Heart right ventricle (tissue), 16 donors: ENCODE measurements around the gene SMYD5. TPM values are rescaled to one million over a fixed set of nuclear protein-coding genes. Genes with fewer than 3 reads are reported as not detected.
A peak's percentile ranks its signal among the peaks of the same experiment; 100 is the strongest.

Experiments
- ATAC-seq, 8 donors: fragments of 200-7000 bp; cut with Tn5 transposase; one replicate each; pipeline ENCODE4 v1.9.1; 2020; ENCODE audit warnings: mild to moderate bottlenecking in 8 of 8, moderate library complexity in 8 of 8, moderate number of reproducible peaks in 1 of 8
- DNase-seq, 2 donors: peaks; one replicate each; pipeline ENCODE4 v3.0.0-alpha.2; 2020
- H3K27ac ChIP-seq, 10 donors: fragments of 200-600 bp; sonication (generic) in 2 of 10; one replicate each; pipeline versions ENCODE4 v1.5.0 to v1.8.0; 2020 to 2022; ENCODE audit warnings: mild to moderate bottlenecking in 3 of 10
- H3K27me3 ChIP-seq, 7 donors: fragments of 200-600 bp; one replicate each; pipeline ENCODE4 v1.8.0; 2021 to 2022; ENCODE audit warnings: mild to moderate bottlenecking in 2 of 7
- H3K36me3 ChIP-seq, 9 donors: fragments of 200-600 bp; sonication (generic) in 1 of 9; one replicate each; pipeline versions ENCODE4 v1.5.0 to v1.8.0; 2020 to 2022; ENCODE audit warnings: mild to moderate bottlenecking in 2 of 9
- H3K4me1 ChIP-seq, 9 donors: fragments of 200-600 bp; sonication (generic) in 1 of 9; one replicate each; pipeline versions ENCODE4 v1.5.0 to v1.8.0; 2020 to 2022; ENCODE audit warnings: mild to moderate bottlenecking in 4 of 9
- H3K4me3 ChIP-seq, 10 donors: fragments of 200-600 bp; sonication (generic) in 2 of 10; one replicate each; pipeline versions ENCODE4 v1.5.0 to v1.8.0; 2020 to 2022; ENCODE audit warnings: mild to moderate bottlenecking in 7 of 10, moderate library complexity in 2 of 10
- H3K9me3 ChIP-seq, 11 donors: fragments of 200-600 bp in 10 of 11; sonication (generic) in 2 of 11; one replicate each; pipeline versions ENCODE4 v1.5.0 to v1.8.0; 2013 to 2022; ENCODE audit warnings: mild to moderate bottlenecking in 2 of 11, control low read depth in 1 of 11, moderate library complexity in 1 of 11
- WGBS, 2 donors: extraction: QIAGEN DNeasy Blood & Tissue Kit; methylation state at CpG; one replicate each; pipeline ENCODE4 v1.1.7; 2013; ENCODE audit warnings: inconsistent platforms in 1 of 2; 5-methylcytosine and 5-hydroxymethylcytosine counted together
- intact Hi-C, 10 donors: fragments of 100-400 bp; cut with DNase I; formaldehyde crosslinking; loops; one replicate each; pipeline versions ENCODE4 v1.11.1 to v1.14.2; 2022
- polyA plus RNA-seq, 2 donors: library from polyadenylated mRNA; stranded (reverse); fragments of 200-250 nt; gene quantifications; one replicate each; pipeline ENCODE4 v1.2.3, GENCODE V29; 2013
- total RNA-seq, 10 donors: library from RNA; stranded (reverse); fragmentation: NEBNext Ultra II Directional in 3 of 10; extraction: Animal tissue kit (Norgen Biotek cat#: 25700) in 3 of 10; gene quantifications; one replicate each; pipeline versions ENCODE4 v1.2.1 to v1.2.4, GENCODE V29; 2021 to 2023
- TF ChIP-seq, protein P1 (sequence below), 9 donors: fragments of 200-600 bp; sonication (generic) in 2 of 9; IDR thresholded peaks; one replicate each; pipeline versions ENCODE4 v1.5.0 to v1.8.0; 2021 to 2022; ENCODE audit warnings: antibody characterized with exemption in 9 of 9, mild to moderate bottlenecking in 5 of 9, moderate library complexity in 1 of 9
- donor health status: Arrhythmogenic right ventricular cardiomyopathy.
- donor health status: ischemic (EF 13 %, LVEDD 7.1; RV severe dilation, severe dysfunction).
- donor health status: healthy with polysubstance abuse.
- donor health status: DM: no; HTN: yes; CAD: no.
- donor health status: DM: no; HTN: no; CAD: no.
- donor health status: ischemic (EF 25% LVEDD 6.9; RV normal size, moderate dysfunction).
- donor health status: ischemic (EF 25% LVEDD 5.7; RV mildly dilated, moderate dysfunction).
- donor health status: healthy.
- donor health status: DM: yes; HTN: yes; CAD: no.
- donor health status: Ischemic cardiomyopathy.
- donor health status: ischemic (EF 35%, LVEDD 5.7; RV mildly dilated, moderate dysfunction).
- donor health status: nonischemic (EF 11% LVEDD 7.7; RV severe dilation, severe dysfunction).
- donor health status: DM: yes; HTN: yes; CAD: no.
- donor health status: PGD.
- donor health status: ischemic (EF 29% LVEDD 5.4; RV normal size, mild dysfunction).
- donor health status: nonischemic (EF 23%, LVEDD 6.1; RV moderate dilation, normal function).

SMYD5 gene
- total and polyA plus RNA-seq, 12 donors = 13.3 to 22.7 (median 17.5) TPM

DNA sequence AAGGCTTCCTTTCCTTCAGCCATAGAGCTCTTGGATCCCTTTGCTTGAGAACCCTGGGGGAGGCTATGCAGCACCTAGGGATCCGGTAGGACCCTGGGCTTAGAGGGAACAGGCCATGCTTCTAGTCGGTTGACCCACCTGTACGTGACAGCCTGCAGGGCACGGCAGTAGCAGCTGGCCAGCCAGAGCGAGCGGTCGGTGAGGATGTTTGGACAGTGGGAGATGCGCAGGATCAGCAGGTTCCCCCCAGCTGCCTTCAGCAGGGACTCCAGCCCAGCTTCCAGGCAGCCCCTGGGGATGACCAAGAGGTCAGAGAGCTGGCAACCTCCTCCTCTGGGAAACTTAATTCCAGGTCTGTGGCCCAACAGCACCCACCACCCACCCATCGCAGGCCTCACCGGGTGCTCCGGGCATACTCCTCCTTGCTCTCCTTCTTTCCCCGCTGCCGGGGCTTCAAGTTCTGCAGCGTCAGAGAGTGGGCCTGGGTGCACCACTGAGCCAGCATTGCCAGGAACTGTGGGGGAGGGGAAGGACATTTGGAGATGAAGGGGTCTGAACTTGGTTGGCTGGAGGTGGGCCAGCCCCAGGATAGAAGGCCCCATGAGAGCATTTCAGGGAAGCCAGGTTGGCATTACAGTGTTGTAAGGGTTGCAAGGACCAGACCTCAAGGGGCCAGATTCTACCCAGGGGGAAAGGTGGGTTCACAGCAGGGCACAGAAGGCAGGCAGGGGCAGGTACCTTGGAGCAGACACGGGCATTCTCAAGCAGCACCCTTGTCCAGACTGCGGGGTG lies 49.7 kb downstream of the SMYD5 start:
- Histone ChIP-seq H3K4me1 (peaks cover 0 to 3% (median 2%) of the 10 kb centered on the region in 9 donors), H3K9me3 (no peaks in the 10 kb centered on the region), H3K36me3 (no peaks in the 10 kb centered on the region), H3K4me3 (no peak overlapping the region), H3K27ac (no peak overlapping the region), H3K27me3 (peaks cover 10 to 43% (median 37%) of the 10 kb centered on the region in 7 donors)
- TF ChIP-seq, protein P1, sequence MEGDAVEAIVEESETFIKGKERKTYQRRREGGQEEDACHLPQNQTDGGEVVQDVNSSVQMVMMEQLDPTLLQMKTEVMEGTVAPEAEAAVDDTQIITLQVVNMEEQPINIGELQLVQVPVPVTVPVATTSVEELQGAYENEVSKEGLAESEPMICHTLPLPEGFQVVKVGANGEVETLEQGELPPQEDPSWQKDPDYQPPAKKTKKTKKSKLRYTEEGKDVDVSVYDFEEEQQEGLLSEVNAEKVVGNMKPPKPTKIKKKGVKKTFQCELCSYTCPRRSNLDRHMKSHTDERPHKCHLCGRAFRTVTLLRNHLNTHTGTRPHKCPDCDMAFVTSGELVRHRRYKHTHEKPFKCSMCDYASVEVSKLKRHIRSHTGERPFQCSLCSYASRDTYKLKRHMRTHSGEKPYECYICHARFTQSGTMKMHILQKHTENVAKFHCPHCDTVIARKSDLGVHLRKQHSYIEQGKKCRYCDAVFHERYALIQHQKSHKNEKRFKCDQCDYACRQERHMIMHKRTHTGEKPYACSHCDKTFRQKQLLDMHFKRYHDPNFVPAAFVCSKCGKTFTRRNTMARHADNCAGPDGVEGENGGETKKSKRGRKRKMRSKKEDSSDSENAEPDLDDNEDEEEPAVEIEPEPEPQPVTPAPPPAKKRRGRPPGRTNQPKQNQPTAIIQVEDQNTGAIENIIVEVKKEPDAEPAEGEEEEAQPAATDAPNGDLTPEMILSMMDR (IDR thresholded peaks at IDR 0.05) = no peak
- intact Hi-C loops = no loop called here
- WGBS, 2 donors = 93 to 95% methylated on average over 16 of the region's 16 CpGs
- DNase-seq = no peak
- no peak for ATAC-seq

DNA sequence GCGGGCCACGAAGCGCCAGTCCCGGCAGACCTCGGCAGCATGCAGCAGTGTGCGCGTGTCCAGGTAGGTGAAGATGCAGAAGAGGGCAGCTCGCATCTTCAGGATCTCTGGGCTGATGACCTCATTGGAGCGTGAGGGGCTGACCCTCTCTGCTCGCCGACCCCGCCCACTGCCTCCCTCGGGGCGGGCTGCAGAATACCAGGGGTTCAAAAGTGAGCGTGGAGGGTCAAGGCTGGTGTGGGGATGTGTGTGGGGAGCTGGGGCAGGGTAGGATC lies 50.2 kb downstream of the SMYD5 start:
- ATAC-seq (peak in 1 of 8 donors; percentile 11), DNase-seq (no peak)
- Histone ChIP-seq H3K4me1 (peaks cover 0 to 8% (median 6%) of the 10 kb centered on the region in 9 donors), H3K27me3 (peaks cover 16 to 49% (median 42%) of the 10 kb centered on the region in 7 donors), H3K4me3 (no peak overlapping the region), H3K9me3 (no peaks in the 10 kb centered on the region), H3K27ac (no peak overlapping the region), H3K36me3 (no peaks in the 10 kb centered on the region)
- intact Hi-C loops = no loop called here
- 88 to 89% methylated on average over 15 of the region's 15 CpGs for WGBS, 2 donors
- TF ChIP-seq, protein P1 (IDR thresholded peaks at IDR 0.05) = no peak

DNA sequence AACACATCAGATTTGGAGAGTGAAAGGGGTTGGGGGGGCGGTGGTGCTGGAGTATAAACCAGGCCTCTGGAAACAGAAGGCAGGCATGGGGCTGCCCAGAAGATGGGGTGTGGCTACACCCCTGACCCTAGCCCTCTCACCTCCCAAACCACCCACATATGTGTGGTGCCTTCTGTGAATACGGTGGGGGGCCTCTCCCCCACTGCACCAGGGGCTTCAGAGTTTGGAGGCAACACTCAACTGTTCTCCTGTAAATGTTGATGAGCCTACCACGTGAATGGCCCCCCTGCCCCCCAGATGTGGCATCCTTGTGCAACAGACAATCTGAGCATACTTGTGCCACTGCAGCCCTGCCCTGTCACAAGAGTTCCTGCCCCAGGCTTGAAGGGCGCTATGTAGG lies 50.7 kb downstream of the SMYD5 start:
- Histone ChIP-seq H3K9me3 (no peaks in the 10 kb centered on the region), H3K36me3 (no peaks in the 10 kb centered on the region), H3K27me3 (peaks cover 19 to 54% (median 47%) of the 10 kb centered on the region in 7 donors), H3K4me1 (peaks cover 0 to 8% (median 6%) of the 10 kb centered on the region in 9 donors), H3K27ac (no peak overlapping the region), H3K4me3 (no peak overlapping the region)
- DNase-seq (no peak), ATAC-seq (no peak)
- 83 to 84% methylated on average over 4 of the region's 4 CpGs for WGBS, 2 donors
- intact Hi-C loops = no loop called here
- TF ChIP-seq, protein P1 (IDR thresholded peaks at IDR 0.05) = no peak

DNA sequence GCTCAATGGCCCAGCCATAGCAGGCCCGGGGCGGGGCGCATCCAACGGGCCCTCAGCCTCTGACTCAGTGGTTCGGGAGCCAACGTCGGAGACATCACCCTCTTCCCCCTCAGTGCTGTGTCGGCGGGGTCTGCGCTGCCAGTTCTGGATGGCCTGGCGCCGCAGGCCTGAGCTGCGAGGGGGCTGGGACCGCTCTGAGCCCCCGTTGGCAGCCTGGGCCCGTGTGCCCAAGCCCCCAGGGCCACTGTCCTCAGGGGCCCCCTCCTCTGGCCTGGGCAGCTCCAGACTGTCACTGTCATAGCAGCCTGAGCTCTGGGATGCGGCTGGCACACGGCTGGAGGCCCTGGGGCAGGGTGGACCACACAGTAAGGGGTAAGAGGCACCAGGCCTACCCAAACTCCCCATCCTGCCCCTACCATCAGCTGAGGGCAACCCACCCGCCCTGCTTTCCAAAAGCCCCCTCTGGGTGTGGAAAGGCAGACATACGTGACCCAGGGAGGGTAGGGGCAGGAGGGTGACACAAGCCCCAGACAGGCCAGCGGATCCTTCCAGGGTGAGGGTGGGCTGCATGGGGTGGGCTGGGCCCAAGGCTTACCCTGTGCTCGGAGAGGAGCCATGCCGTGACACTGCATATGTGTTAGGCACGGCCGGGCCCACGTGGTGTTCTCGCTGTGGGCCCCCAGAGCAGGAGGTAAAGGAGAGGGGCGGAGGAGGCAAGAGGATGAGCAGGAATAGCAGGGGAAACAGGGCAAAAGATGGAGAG lies 51.4 kb downstream of the SMYD5 start:
- TF ChIP-seq, protein P1 (IDR thresholded peaks at IDR 0.05) = no peak
- intact Hi-C loops = no loop called here
- no peaks in the 10 kb centered on the region for H3K36me3 ChIP-seq

More for the DNA sequence above, 51.4 kb downstream of the SMYD5 start:
- Histone ChIP-seq H3K27ac (no peak overlapping the region), H3K4me1 (peaks cover 0 to 8% (median 6%) of the 10 kb centered on the region in 9 donors), H3K4me3 (no peak overlapping the region), H3K27me3 (peaks cover 19 to 60% (median 53%) of the 10 kb centered on the region in 7 donors), H3K9me3 (no peaks in the 10 kb centered on the region)
- peak in 1 of 8 donors; percentile 10 for ATAC-seq
- WGBS, 2 donors = 90 to 92% methylated on average over 28 of the region's 28 CpGs
- DNase-seq = no peak
